Memory B cell (primary cell): Measurements from ENCODE around the gene ZFP36L2.
A peak's percentile ranks its signal among the peaks of the same experiment; 100 is the strongest.
"Not testable (repeated sequence)": the region's sequence is repeated elsewhere in the genome, so short reads cannot be mapped to it uniquely, and the experiment has no call there.

Experiments
- ATAC-seq: fragments of 150-1000 bp; cut with Tn5 transposase; 2 replicates; pipeline ENCODE4 v1.10.0; 2021; ENCODE audit warnings: low read depth, mild to moderate bottlenecking, moderate library complexity
- DNase-seq, 2 donors: peaks; one replicate each; pipeline ENCODE4 v3.0.0; 2022; ENCODE audit warnings: low spot score in 2 of 2
- H3K27ac Mint-ChIP-seq: one replicate; pipeline ENCODE4 v1.8.0; 2022; ENCODE audit warnings: mild to moderate bottlenecking, moderate library complexity, mixed read lengths
- H3K27me3 Mint-ChIP-seq: one replicate; pipeline ENCODE4 v1.8.0; 2022; ENCODE audit warnings: mixed read lengths
- H3K36me3 Mint-ChIP-seq: one replicate; pipeline ENCODE4 v1.8.0; 2022; ENCODE audit warnings: mild to moderate bottlenecking, mixed read lengths
- H3K4me1 Mint-ChIP-seq: one replicate; pipeline ENCODE4 v1.8.0; 2022; ENCODE audit warnings: mixed read lengths
- H3K4me3 Mint-ChIP-seq: one replicate; pipeline ENCODE4 v1.8.0; 2022; ENCODE audit warnings: mild to moderate bottlenecking, moderate library complexity, mixed read lengths
- H3K9me3 Mint-ChIP-seq: one replicate; pipeline ENCODE4 v1.8.0; 2022; ENCODE audit warnings: mixed read lengths

ZFP36L2 gene

DNA sequence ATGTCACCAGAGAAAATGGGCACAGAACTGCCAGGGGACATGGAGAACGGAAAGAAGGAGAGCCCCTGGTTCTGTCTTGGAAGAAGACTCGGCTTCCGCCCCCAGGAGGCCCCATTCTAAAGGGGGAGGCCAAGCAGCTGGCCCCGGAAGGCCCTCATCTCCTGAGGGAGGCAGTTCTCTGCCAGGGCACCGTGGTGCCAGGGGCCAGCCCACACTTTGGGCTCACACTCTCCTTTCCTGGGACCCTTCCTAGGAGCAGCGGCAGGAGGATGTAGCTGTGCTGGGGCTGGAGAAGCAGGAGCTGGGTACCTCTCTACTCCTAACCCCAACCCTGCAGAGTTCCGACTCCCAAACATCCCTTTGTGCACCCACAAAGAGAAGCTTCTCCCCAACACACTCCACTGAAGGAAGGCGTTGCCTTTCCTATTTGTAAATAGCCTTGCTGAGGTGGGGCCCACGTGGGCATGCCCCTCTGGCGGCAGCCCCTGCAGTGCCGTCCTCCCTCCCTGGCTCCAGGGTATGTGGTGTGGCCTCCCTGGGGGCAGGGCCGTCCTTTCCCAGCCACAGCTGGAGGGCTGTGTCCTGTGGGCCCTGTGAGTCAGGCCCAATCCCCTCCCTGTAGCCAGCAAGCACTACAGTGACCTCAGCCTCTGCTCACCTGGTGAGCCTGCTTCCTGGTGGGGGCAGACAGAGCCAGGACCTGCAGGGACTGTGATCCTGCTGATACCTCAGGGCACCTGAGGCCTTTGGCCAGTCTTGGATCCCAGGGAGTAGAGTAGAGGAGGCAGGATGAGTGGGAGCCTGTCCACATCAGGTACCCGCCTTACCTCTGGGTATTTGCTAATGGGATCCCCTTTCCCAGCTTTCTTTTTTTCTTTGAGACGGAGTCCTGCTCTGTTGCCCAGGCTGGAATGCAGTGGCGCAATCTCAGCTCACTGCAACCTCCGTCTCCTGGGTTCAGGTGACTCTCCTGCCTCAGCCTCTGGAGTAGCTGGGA, 26.6 kb downstream of the ZFP36L2 start:
- peaks cover 2% of the 10 kb centered on the region for H3K36me3 Mint-ChIP-seq
- DNase-seq, result no peak
- no peak overlapping the region for H3K27ac Mint-ChIP-seq
- H3K4me3 Mint-ChIP-seq, result no peak overlapping the region
- no peak for ATAC-seq
- peaks cover 20% of the 10 kb centered on the region for H3K4me1 Mint-ChIP-seq
- H3K9me3 Mint-ChIP-seq, result peaks cover 1% of the 10 kb centered on the region
- H3K27me3 Mint-ChIP-seq, result no peaks in the 10 kb centered on the region

DNA sequence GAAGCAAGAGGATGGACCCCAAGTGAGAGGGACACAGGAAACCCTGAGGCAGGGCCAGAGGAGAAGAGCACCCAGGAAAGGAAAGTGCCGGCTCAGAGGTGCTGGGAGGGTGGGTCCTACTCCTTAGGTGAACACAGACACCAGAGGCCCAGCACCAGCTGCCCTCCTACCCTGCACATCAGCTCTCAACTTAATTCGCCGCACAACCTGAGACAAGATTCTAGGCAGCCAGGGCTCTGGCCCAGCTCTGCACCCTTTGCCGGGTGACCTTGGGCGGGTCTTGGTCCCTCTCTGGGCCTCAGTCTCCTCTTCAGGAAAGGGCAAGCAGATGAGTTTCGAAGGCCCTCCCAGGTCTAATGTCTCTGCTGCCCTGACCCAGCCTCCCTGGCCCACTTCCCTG, 28.1 kb downstream of the ZFP36L2 start:
- no peaks in the 10 kb centered on the region for H3K27me3 Mint-ChIP-seq
- H3K9me3 Mint-ChIP-seq, result peaks cover 1% of the 10 kb centered on the region
- H3K4me1 Mint-ChIP-seq, result peaks cover 32% of the 10 kb centered on the region
- H3K4me3 Mint-ChIP-seq, result no peak overlapping the region
- ATAC-seq, result no peak
- peaks cover 2% of the 10 kb centered on the region for H3K36me3 Mint-ChIP-seq
- no peak for DNase-seq
- H3K27ac Mint-ChIP-seq, result no peak overlapping the region

DNA sequence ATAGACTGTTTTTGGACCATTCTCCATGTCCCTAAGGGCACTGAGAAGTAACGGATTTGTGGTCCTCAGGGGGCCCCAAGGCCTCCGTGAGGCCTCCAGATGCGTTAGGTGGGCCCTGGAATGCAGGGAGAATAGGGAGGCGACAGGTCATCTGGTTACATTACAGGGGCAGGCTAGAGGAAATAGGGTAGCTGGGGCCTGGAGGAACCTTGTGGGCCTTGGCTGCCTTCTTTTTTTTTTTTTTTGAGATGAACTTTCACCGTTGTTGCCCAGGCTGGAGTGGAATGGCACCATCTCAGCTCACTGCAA, 28.9 kb downstream of the ZFP36L2 start:
- H3K9me3 Mint-ChIP-seq, result peaks cover 1% of the 10 kb centered on the region
- peak overlapping the region; percentile 92 for H3K27ac Mint-ChIP-seq
- peaks cover 2% of the 10 kb centered on the region for H3K36me3 Mint-ChIP-seq
- H3K4me3 Mint-ChIP-seq, result no peak overlapping the region
- no peaks in the 10 kb centered on the region for H3K27me3 Mint-ChIP-seq
- peaks cover 34% of the 10 kb centered on the region for H3K4me1 Mint-ChIP-seq
- no peak for ATAC-seq
- no peak for DNase-seq

GRCh38 chr2:43196768-43197587, 29.4 kb downstream of the ZFP36L2 start:
- DNase-seq, result no peak
- peak overlapping the region; percentile 92 for H3K27ac Mint-ChIP-seq
- H3K36me3 Mint-ChIP-seq, result no peaks in the 10 kb centered on the region
- H3K4me1 Mint-ChIP-seq, result peaks cover 30% of the 10 kb centered on the region
- no peaks in the 10 kb centered on the region for H3K27me3 Mint-ChIP-seq
- peak overlapping the region; percentile 64 for H3K4me3 Mint-ChIP-seq
- no peak for ATAC-seq
- H3K9me3 Mint-ChIP-seq, result peaks cover 1% of the 10 kb centered on the region

DNA sequence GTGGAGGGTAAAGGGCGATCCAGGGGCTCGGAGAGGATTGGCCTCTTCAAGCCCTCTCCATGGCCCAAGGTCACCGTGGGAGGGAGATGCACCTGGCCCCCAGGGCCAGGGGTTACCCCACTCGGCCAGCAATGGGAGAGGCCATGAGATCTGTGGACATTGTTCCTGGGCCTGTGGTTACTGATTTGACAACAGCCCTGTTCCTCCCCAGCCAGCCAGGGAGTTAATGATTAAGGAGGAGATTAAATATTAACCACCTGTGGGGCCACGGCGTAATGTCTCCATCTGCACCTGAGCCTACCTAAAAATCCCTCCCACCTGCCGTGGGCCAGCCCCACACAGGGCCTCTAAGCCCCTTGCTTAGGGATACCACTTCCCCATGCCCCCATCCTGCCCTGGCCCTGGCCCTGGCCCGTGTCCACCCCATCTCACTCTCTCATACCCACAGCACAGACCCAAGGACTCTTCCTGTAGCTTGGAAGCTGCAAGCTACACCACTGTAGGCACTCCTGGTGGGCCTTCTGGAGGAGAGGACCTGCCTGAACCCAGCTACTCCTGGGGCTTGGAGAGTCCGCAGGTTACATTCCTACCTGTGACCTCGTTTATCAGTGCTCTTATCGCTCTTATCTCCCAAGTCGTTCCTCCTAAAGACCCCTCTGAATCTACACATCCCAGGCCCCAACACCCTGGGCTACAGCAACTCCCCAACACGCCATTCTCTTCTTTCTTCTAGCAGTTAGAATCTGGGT, 32.1 kb downstream of the ZFP36L2 start:
- Mint-ChIP-seq H3K4me3 (peak overlapping the region; percentile 66), H3K4me1 (peaks cover 34% of the 10 kb centered on the region), H3K36me3 (no peaks in the 10 kb centered on the region), H3K27me3 (no peaks in the 10 kb centered on the region), H3K27ac (peak overlapping the region; percentile 95), H3K9me3 (peaks cover 1% of the 10 kb centered on the region)
- ATAC-seq, result no peak
- DNase-seq, result no peak

DNA sequence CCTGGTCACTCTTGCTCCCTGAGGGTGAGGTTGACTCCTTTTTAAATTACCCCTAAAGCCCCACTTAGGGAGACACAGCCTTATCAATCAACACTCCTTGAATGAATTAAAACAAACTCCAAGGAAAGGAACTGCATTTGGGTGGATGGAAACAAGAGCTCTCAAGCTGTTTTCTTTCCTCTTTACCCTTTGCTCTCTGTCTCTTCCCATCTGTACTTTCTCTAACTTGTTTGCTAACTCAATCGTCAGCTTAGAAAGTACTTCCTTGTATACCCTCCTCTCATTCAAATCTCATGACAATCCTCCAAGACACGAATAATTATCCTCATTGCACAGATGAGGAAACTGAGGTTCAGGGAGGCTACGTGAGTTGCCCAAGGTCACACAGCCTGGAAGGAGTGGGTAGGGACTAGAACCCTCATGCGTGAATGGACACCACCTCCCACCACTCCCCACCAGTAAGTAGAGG, 32.7 kb downstream of the ZFP36L2 start:
- ATAC-seq (no peak), DNase-seq (no peak)
- Mint-ChIP-seq H3K4me1 (peaks cover 37% of the 10 kb centered on the region), H3K36me3 (no peaks in the 10 kb centered on the region), H3K27ac (peak overlapping the region; percentile 95), H3K9me3 (peaks cover 1% of the 10 kb centered on the region), H3K4me3 (no peak overlapping the region), H3K27me3 (no peaks in the 10 kb centered on the region)

GRCh38 chr2:43192744-43193651, 33.4 kb downstream of the ZFP36L2 start:
- Mint-ChIP-seq H3K4me1 (peaks cover 37% of the 10 kb centered on the region), H3K36me3 (no peaks in the 10 kb centered on the region), H3K9me3 (peaks cover 1% of the 10 kb centered on the region), H3K27me3 (no peaks in the 10 kb centered on the region), H3K27ac (peak overlapping the region; percentile 95), H3K4me3 (no peak overlapping the region)
- ATAC-seq (no peak), DNase-seq (no peak)

DNA sequence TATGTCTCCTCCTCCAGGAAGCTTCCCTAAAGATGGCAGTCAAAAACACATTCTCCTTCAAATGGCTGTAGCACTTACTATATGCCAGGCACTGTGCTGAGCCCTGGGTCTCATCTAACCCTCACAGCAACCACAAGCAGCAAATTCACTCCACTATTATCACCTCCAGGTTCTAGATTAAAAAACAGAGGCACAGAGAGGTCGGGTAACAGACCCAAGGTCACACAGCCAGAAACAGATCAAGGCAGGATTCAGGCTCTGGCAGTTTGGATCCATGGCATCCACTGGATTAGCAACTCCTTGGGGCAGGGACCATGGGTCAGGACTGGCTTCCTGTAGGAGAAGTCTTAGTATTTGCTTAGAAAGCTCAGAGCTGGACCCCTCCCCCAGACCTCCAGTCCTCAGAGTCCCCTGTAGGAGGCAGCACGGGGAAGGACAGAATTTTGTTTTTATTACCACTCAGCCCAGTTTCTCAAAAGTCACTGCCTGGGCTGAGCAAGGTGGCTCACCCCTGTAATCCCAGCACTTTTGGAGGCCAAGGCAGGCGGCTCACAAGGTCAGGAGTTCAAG, 34.4 kb downstream of the ZFP36L2 start:
- ATAC-seq, result no peak
- no peaks in the 10 kb centered on the region for H3K27me3 Mint-ChIP-seq
- peaks cover 1% of the 10 kb centered on the region for H3K9me3 Mint-ChIP-seq
- H3K27ac Mint-ChIP-seq, result peak overlapping the region; percentile 95
- DNase-seq, result no peak
- no peaks in the 10 kb centered on the region for H3K36me3 Mint-ChIP-seq
- H3K4me3 Mint-ChIP-seq, result no peak overlapping the region
- peaks cover 35% of the 10 kb centered on the region for H3K4me1 Mint-ChIP-seq

DNA sequence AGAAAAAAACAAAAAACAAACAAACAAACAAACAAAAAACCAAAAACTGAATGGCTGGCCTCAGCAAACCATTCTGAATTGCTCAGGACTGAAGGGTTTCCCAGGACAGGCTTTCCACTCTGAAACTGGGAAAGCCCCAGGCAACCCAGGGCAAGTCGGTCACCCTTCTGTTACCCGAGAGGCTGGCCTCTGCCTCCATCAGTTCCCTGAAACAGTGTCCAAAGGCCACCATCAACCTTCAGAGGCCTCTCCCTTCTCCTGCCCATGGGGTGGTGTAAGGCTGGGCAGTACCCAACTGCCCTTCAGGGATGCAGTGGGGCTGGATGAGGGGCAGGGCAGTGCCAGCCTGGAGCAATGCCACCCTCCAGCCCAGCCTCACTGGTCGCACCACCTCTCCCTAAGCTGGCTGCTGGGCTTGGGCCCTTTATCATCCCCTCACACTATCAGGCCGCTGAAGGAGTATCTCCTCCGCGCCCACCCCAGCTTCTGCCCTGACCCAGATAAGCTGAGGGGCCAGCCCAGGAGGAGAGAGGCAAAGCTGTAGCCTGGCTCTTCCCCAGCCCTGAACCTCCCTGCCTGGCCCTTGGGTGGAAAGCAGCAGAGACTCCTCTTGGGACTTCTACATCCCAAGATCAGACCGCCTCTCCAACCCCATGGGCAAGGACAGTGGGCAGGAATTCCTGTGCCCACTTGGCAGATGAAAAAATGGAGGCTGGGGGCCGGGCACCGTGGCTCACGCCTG, 35.9 kb downstream of the ZFP36L2 start:
- ATAC-seq, result no peak
- no peaks in the 10 kb centered on the region for H3K27me3 Mint-ChIP-seq
- no peaks in the 10 kb centered on the region for H3K9me3 Mint-ChIP-seq
- DNase-seq, result no peak
- H3K4me3 Mint-ChIP-seq, result no peak overlapping the region
- no peaks in the 10 kb centered on the region for H3K36me3 Mint-ChIP-seq
- H3K27ac Mint-ChIP-seq, result peak overlapping the region; percentile 31
- H3K4me1 Mint-ChIP-seq, result peaks cover 28% of the 10 kb centered on the region

DNA sequence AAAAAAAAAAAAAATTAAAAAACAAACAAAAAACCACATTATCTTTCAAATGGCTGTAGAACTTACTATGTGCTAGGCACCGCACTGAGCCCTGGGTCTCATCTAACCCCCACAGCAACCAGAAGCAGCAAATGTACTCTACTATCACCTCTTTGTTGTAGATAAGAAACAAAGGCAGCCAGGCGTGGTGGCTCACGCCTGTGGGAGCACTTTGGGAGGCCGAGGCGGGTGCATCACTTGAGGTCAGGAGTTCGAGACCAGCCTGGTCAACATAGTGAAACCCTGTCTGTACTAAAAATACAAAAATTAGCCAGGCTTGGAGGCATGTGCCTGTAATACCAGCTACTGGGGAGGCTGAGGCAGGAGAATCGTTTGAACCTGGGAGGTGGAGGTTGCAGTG, 36.5 kb downstream of the ZFP36L2 start:
- H3K27me3 Mint-ChIP-seq, ATAC-seq, H3K27ac Mint-ChIP-seq, H3K9me3 Mint-ChIP-seq, DNase-seq, H3K36me3 Mint-ChIP-seq, H3K4me3 Mint-ChIP-seq: not testable (repeated sequence)
- H3K4me1 Mint-ChIP-seq, result peaks cover 27% of the 10 kb centered on the region

- DNase-seq, result no peak
- Mint-ChIP-seq H3K4me1 (peaks cover 22% of the 10 kb centered on the region), H3K27ac (no peak overlapping the region)
Measured at GRCh38 chr2:43188561-43189386, 37.6 kb downstream of the ZFP36L2 start.

More at GRCh38 chr2:43188561-43189386, 37.6 kb downstream of the ZFP36L2 start:
- Mint-ChIP-seq H3K9me3 (no peaks in the 10 kb centered on the region), H3K36me3 (no peaks in the 10 kb centered on the region), H3K4me3 (no peak overlapping the region), H3K27me3 (no peaks in the 10 kb centered on the region)
- ATAC-seq, result no peak
